NCI-H128 (cell line): ENCODE results near the gene GNAT2.

Experiments used
- DNase-seq: peaks from one replicate; lab custom pipeline; 2025; ENCODE audit not compliant: unreplicated experiment; lab: John Stamatoyannopoulos, UW

The GNAT2 gene

GRCh38 chr1:109628540-109629321 lies 9.3 kb upstream of the GNAT2 start:
- no peak for DNase-seq

GRCh38 chr1:109627692-109628399 lies 8.4 kb upstream of the GNAT2 start:
- no peak for DNase-seq

- no peak for DNase-seq
Measured at GRCh38 chr1:109626682-109627408, 7.4 kb upstream of the GNAT2 start.

GRCh38 chr1:109625601-109626560 lies 6.5 kb upstream of the GNAT2 start:
- no peak for DNase-seq

GRCh38 chr1:109625176-109625575 lies 5.8 kb upstream of the GNAT2 start:
- no peak for DNase-seq

GRCh38 chr1:109624201-109625010 lies 5.0 kb upstream of the GNAT2 start:
- DNase-seq: peak; percentile 41

GRCh38 chr1:109623601-109624161 lies 4.3 kb upstream of the GNAT2 start:
- no peak for DNase-seq

GRCh38 chr1:109622895-109623294 lies 3.5 kb upstream of the GNAT2 start:
- DNase-seq: no peak

- no peak for DNase-seq
Measured at GRCh38 chr1:109622137-109622892, 2.9 kb upstream of the GNAT2 start.

GRCh38 chr1:109621379-109622136 lies 2.1 kb upstream of the GNAT2 start:
- no peak for DNase-seq

GRCh38 chr1:109620841-109621286 lies 1.4 kb upstream of the GNAT2 start:
- peak; percentile 79 for DNase-seq

- DNase-seq: no peak
Measured at GRCh38 chr1:109620401-109620791, 980 bp upstream of the GNAT2 start.

GRCh38 chr1:109618661-109619575 lies 498 bp downstream of the GNAT2 start:
- no peak for DNase-seq

- DNase-seq: no peak
Measured at GRCh38 chr1:109617291-109617801, 2.1 kb downstream of the GNAT2 start.

- DNase-seq: no peak
Measured at GRCh38 chr1:109616391-109616790, 3.0 kb downstream of the GNAT2 start.

GRCh38 chr1:109615879-109616278 lies 3.5 kb downstream of the GNAT2 start:
- DNase-seq: no peak
